Upper lobe of left lung (tissue), 4 donors: Measurements from ENCODE around the gene NAA25.

Source experiments
- CTCF ChIP-seq, 6 experiments: fragments of 450-650 bp in 4 of 6; fragments of 200-600 bp in 2 of 6; sonication (generic) in 2 of 6; IDR thresholded peaks; one replicate each; pipeline ENCODE4 v1.5.1; 2016 to 2019; ENCODE audit warnings: antibody characterized with exemption in 6 of 6
- EP300 ChIP-seq, 4 donors: sonication (generic); formaldehyde crosslinking; IDR thresholded peaks; one replicate each; pipeline ENCODE4 v1.5.1; 2017; ENCODE audit warnings: antibody characterized with exemption in 4 of 4, control low read depth in 2 of 4
- POLR2A ChIP-seq, 4 donors: fragments of 450-650 bp; IDR thresholded peaks; one replicate each; pipeline ENCODE4 v1.5.1; 2016 to 2017; ENCODE audit warnings: antibody characterized with exemption in 4 of 4, mild to moderate bottlenecking in 2 of 4

GRCh38 chr12:112063273-112063672, 45.3 kb downstream of the NAA25 start:
- TF ChIP-seq POLR2A (IDR thresholded peaks at IDR 0.05): no peak
- no peak for TF ChIP-seq EP300 (IDR thresholded peaks at IDR 0.05)
- no peak for TF ChIP-seq CTCF (IDR thresholded peaks at IDR 0.05)
